Sigmoid colon (tissue), 7 donors: ENCODE results near the gene PGLYRP4. TPM values are rescaled to one million over a fixed set of nuclear protein-coding genes. Genes with fewer than 3 reads are reported as not detected.

Source experiments
- DNase-seq: peaks from one replicate; pipeline ENCODE4 v3.0.0-alpha.2; 2019
- H3K27ac ChIP-seq, 4 donors: fragments of 200-600 bp; sonication (generic); one replicate each; pipeline ENCODE4 v1.5.1; 2016 to 2019; ENCODE audit warnings: mild to moderate bottlenecking in 1 of 4
- H3K27me3 ChIP-seq, 3 donors: fragments of 200-600 bp; sonication (generic); one replicate each; pipeline ENCODE4 v1.5.1; 2019; ENCODE audit warnings: mild to moderate bottlenecking in 1 of 3
- H3K36me3 ChIP-seq, 4 donors: fragments of 200-600 bp; sonication (generic); one replicate each; pipeline ENCODE4 v1.5.1; 2016 to 2019
- H3K4me1 ChIP-seq, 4 donors: fragments of 200-600 bp; sonication (generic); one replicate each; pipeline ENCODE4 v1.5.1; 2017 to 2019
- H3K4me3 ChIP-seq, 4 donors: fragments of 200-600 bp; sonication (generic); one replicate each; pipeline ENCODE4 v1.5.1; 2017 to 2019; ENCODE audit warnings: mild to moderate bottlenecking in 2 of 4, moderate library complexity in 1 of 4
- H3K9me3 ChIP-seq, 4 donors: fragments of 200-600 bp in 3 of 4; sonication (generic) in 3 of 4; one replicate each; pipeline versions ENCODE4 v1.5.1 to v1.6.1; 2013 to 2019
- EP300 ChIP-seq, 4 donors: sonication (generic); formaldehyde crosslinking; IDR thresholded peaks; one replicate each; pipeline ENCODE4 v1.6.1; 2017; ENCODE audit warnings: antibody characterized with exemption in 4 of 4
- POLR2A ChIP-seq, 2 donors: fragments of 450-650 bp; IDR thresholded peaks; one replicate each; pipeline ENCODE4 v1.6.1; 2016; ENCODE audit warnings: antibody characterized with exemption in 2 of 2, mild to moderate bottlenecking in 2 of 2, moderate library complexity in 2 of 2
- POLR2AphosphoS5 ChIP-seq, 4 donors: sonication (generic); formaldehyde crosslinking; IDR thresholded peaks; one replicate each; pipeline ENCODE4 v1.6.1; 2017; ENCODE audit warnings: antibody characterized with exemption in 4 of 4
- WGBS, 2 donors: extraction: QIAGEN DNeasy Blood & Tissue Kit; methylation state at CpG; one replicate each; pipeline ENCODE4 v1.1.7; 2013; 5-methylcytosine and 5-hydroxymethylcytosine counted together
- intact Hi-C: fragments of 100-400 bp; cut with DNase I; formaldehyde crosslinking; loops from one replicate; pipeline ENCODE4 v1.15.1; 2023
- polyA plus RNA-seq, 3 donors: library from polyadenylated mRNA; stranded (reverse); fragments of 200-250 nt; gene quantifications; one replicate each; pipeline ENCODE4 v1.2.3, GENCODE V29; 2013
- total RNA-seq, 4 donors: library from RNA; depleted of rRNA; stranded (reverse); fragments of >200 nt; gene quantifications; one replicate each; pipeline ENCODE4 v1.1.0, GENCODE V29; 2016
- TF ChIP-seq, protein P1 (sequence below), 4 experiments: fragments of 450-650 bp in 3 of 4; fragments of 200-600 bp in 1 of 4; IDR thresholded peaks; one replicate each; pipeline ENCODE4 v1.5.1; 2016 to 2019; ENCODE audit warnings: antibody characterized with exemption in 4 of 4, mild to moderate bottlenecking in 3 of 4, moderate library complexity in 2 of 4
- donor health status: healthy with polysubstance abuse.
- donor health status: Bipolar disorder and iron deficiency.
- donor health status: healthy.

Gene PGLYRP4
- total and polyA plus RNA-seq, 7 donors: 1.1 TPM; not detected in 6

DNA sequence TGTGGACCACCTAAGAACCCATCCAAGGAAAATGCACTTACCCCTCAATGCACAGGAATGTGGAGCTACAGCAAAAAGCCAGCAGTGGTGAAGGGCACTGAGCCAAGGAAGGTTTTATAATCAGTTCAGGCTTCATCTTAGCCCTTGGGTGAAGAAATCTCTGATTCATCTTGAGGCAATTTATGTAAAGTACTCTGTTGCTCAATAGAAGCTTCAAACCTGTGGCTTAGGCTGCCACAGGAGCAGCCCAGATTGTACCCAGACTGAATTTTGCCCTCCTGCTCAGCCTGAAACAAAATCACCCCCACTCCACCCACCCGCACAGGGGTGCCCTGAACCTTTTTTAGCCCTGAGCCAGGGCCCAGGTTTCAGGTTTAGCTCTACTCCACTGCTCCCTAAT is 26.9 kb upstream of the PGLYRP4 start, which contains the start of gene S100A12:
TSS of gene S100A12 (minus strand) at position 111 of the 400 bp plus-strand sequence. CDS start 1,029 bp downstream, outside the sequence.
- intact Hi-C loops: no loop called here
- TF ChIP-seq EP300 (IDR thresholded peaks at IDR 0.05): no peak
- TF ChIP-seq POLR2AphosphoS5 (IDR thresholded peaks at IDR 0.05): no peak
- TF ChIP-seq, protein P1, sequence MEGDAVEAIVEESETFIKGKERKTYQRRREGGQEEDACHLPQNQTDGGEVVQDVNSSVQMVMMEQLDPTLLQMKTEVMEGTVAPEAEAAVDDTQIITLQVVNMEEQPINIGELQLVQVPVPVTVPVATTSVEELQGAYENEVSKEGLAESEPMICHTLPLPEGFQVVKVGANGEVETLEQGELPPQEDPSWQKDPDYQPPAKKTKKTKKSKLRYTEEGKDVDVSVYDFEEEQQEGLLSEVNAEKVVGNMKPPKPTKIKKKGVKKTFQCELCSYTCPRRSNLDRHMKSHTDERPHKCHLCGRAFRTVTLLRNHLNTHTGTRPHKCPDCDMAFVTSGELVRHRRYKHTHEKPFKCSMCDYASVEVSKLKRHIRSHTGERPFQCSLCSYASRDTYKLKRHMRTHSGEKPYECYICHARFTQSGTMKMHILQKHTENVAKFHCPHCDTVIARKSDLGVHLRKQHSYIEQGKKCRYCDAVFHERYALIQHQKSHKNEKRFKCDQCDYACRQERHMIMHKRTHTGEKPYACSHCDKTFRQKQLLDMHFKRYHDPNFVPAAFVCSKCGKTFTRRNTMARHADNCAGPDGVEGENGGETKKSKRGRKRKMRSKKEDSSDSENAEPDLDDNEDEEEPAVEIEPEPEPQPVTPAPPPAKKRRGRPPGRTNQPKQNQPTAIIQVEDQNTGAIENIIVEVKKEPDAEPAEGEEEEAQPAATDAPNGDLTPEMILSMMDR (IDR thresholded peaks at IDR 0.05): no peak
- TF ChIP-seq POLR2A (IDR thresholded peaks at IDR 0.05): no peak

DNA sequence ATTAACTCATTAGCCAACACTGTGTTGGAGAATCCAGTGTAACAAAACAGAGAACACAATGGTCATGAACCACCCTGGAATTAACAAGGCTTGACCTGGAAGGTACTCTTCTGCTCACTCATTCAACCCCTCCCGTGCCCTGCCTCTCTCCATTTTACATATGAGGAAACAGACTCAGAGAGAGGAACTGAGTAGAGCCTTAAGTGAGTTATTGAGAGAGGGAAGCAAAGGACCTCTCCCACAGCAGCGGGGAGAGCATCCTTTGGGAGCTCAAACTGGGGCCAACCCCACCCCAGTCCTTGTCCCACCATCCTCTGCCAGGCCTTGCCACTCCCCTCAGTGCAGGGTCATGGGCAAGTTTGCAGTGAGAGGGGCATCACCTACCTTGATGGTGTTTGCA is 25.4 kb upstream of the PGLYRP4 start:
- H3K4me1 ChIP-seq: no peaks in the 10 kb centered on the region
- DNase-seq: no peak
- WGBS, 2 donors: 73 to 75% methylated on average over 2 of the region's 2 CpGs
- no peaks in the 10 kb centered on the region for H3K27me3 ChIP-seq
- no peaks in the 10 kb centered on the region for H3K36me3 ChIP-seq
- no peak overlapping the region for H3K27ac ChIP-seq
- H3K9me3 ChIP-seq: no peaks in the 10 kb centered on the region
- intact Hi-C loops: no loop called here
- TF ChIP-seq POLR2AphosphoS5 (IDR thresholded peaks at IDR 0.05): no peak
- TF ChIP-seq POLR2A (IDR thresholded peaks at IDR 0.05): no peak
- TF ChIP-seq, protein P1 (IDR thresholded peaks at IDR 0.05): no peak
- TF ChIP-seq EP300 (IDR thresholded peaks at IDR 0.05): no peak
- no peak overlapping the region for H3K4me3 ChIP-seq

More for the DNA sequence above, 26.9 kb upstream of the PGLYRP4 start, which contains the start of gene S100A12:
- H3K9me3 ChIP-seq: no peaks in the 10 kb centered on the region
- H3K27ac ChIP-seq: no peak within 1 kb of the TSS
- no peaks in the 10 kb centered on the region for H3K36me3 ChIP-seq
- no peak within 1 kb of the TSS for H3K4me3 ChIP-seq
- peak; percentile 19 for DNase-seq
- no peaks in the 10 kb centered on the region for H3K4me1 ChIP-seq
- H3K27me3 ChIP-seq: no peaks in the 10 kb centered on the region
- WGBS, 2 donors: 94% methylated on average over 1 of the region's 1 CpG

GRCh38 chr1:153372571-153372970 is 23.9 kb upstream of the PGLYRP4 start:
- intact Hi-C loops: no loop called here
- no peak for DNase-seq
- Histone ChIP-seq H3K27me3 (no peaks in the 10 kb centered on the region), H3K4me1 (no peaks in the 10 kb centered on the region), H3K36me3 (no peaks in the 10 kb centered on the region), H3K9me3 (no peaks in the 10 kb centered on the region), H3K27ac (no peak overlapping the region), H3K4me3 (no peak overlapping the region)
- WGBS, 2 donors: 84 to 88% methylated on average over 2 of the region's 2 CpGs
- no peak for TF ChIP-seq POLR2A (IDR thresholded peaks at IDR 0.05)
- no peak for TF ChIP-seq POLR2AphosphoS5 (IDR thresholded peaks at IDR 0.05)
- no peak for TF ChIP-seq EP300 (IDR thresholded peaks at IDR 0.05)
- TF ChIP-seq, protein P1 (IDR thresholded peaks at IDR 0.05): no peak

DNA sequence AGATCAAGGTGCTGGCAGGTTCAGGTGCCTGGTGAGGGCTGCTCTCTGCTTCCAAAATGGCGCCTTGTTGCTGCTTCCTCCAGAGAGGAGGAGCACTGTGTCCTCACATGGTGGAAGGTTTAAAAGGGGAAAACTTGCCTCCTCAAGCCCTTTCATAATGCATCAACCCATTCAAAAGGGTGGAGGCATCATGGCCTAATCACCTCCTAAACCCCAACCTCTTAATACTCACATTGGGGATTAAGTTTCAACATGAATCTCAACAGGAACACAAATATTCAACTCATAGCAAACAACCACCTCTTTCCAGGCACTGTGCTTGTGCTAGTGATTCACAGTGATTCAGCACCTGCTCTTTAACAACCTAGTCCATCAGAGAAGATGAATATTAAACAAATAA is 22.6 kb upstream of the PGLYRP4 start:
- no peaks in the 10 kb centered on the region for H3K4me1 ChIP-seq
- no peak overlapping the region for H3K4me3 ChIP-seq
- no peak overlapping the region for H3K27ac ChIP-seq
- no peak for DNase-seq
- no peaks in the 10 kb centered on the region for H3K27me3 ChIP-seq
- TF ChIP-seq EP300 (IDR thresholded peaks at IDR 0.05): no peak
- TF ChIP-seq, protein P1 (IDR thresholded peaks at IDR 0.05): no peak
- no peak for TF ChIP-seq POLR2AphosphoS5 (IDR thresholded peaks at IDR 0.05)
- TF ChIP-seq POLR2A (IDR thresholded peaks at IDR 0.05): no peak
- no peaks in the 10 kb centered on the region for H3K9me3 ChIP-seq
- H3K36me3 ChIP-seq: no peaks in the 10 kb centered on the region
- intact Hi-C loops: no loop called here
- WGBS, 2 donors: 89 to 100% methylated on average over 1 of the region's 1 CpG

DNA sequence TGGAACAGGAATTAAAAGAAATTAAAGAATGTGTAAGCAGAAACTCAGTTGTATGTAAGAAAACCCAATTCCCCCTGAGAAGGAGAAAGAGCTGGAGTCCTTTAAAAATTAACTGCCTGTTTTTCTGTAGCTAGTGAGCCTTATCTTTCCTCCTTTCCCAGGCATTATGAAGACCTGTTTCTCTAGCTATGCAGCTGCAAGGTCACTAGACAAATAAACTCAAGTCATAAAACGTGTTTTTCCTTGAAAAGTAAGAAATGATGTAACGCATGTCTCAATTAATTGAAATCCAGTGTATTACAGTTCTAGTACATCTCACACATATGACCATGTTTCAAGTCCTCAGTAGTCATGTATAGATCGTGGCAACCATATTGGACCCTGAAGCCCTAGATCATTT is 21.5 kb upstream of the PGLYRP4 start:
- intact Hi-C loops: no loop called here
- Histone ChIP-seq H3K27ac (no peak overlapping the region), H3K4me1 (no peaks in the 10 kb centered on the region), H3K9me3 (no peaks in the 10 kb centered on the region), H3K4me3 (no peak overlapping the region), H3K27me3 (no peaks in the 10 kb centered on the region), H3K36me3 (no peaks in the 10 kb centered on the region)
- no peak for DNase-seq
- WGBS, 2 donors: 41 to 72% methylated on average over 3 of the region's 3 CpGs
- TF ChIP-seq, protein P1 (IDR thresholded peaks at IDR 0.05): no peak
- TF ChIP-seq EP300 (IDR thresholded peaks at IDR 0.05) (no peak), POLR2A (IDR thresholded peaks at IDR 0.05) (no peak), POLR2AphosphoS5 (IDR thresholded peaks at IDR 0.05) (no peak)
